HG03378 (cell line): Measurements from ENCODE around the gene STX18.
"Not testable (repeated sequence)": the region's sequence is repeated elsewhere in the genome, so short reads cannot be mapped to it uniquely, and the experiment has no call there.

Source experiments
- ATAC-seq: cut with Tn5 transposase; IDR thresholded peaks from one replicate; pipeline ENCODE4 v1.9.1; 2021; ENCODE audit warnings: mild to moderate bottlenecking, moderate library complexity; ENCODE audit not compliant: unreplicated experiment

Gene STX18

DNA sequence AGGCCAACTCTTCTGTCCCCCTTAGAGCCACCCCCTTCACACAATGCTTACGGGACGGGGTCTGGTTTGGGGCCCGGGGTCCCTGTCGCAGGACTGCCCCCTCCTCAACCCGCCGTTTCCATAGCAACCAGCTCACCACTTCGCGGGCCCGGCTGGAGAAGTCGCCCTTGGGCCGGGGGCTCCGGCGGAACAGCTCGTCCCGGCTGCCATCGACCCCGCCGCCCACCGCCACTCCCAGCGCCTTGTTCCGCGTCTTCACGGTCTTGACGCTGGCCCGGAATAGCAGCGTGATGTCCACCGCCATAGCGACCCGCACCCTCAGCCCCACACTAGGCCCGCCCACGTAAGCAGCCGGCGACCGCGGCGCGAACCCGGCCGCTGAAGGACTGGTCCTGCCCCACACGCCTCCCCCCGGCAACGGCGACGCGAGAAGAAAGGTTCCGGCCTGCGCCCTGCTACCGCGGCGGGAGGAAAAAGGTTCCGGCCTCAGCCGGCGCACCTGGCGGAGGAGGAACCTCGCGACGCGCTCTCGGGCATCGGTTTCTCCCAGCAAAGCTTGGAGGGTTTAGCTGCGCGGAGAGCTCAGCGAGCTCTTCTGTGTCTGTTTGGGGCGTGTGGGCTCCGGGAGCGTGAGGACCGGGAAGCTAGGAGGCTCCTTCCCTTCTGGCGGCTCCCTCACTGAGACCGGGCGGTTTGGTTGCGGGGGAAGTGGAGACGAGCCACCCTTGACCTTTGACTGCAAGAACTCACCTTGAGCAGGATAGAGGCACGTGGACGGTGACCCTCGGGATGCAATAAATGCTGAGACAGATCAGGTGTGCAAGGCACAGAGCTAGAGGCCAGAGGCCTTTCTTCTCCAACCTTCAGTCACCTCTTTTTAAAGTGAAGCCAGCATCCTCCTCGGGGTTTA lies at the start of gene STX18:
TSS of gene STX18 (minus strand) at position 388 of the 910 bp plus-strand sequence. CDS start at position 304, 84 bp downstream.
- ATAC-seq = peak; percentile 65

DNA sequence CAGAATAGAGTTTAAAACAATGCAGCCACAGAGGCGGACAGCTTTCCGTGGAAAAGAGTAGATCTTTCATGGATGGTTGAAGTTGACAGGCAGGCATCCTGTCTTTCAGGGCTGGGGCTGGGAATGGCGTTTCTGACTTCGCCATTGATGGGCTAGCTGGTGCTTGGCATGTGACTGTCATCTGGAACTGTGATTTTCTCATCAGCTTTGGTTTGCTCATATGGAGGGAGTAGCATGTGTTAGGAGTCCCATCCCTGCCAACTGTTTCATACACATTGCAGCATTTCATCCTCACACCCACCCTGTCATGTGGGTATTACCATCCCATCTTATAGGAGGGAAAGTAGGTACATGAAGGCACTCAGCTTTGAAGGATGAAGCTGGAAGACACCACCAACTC lies 49.2 kb upstream of the STX18 start:
- ATAC-seq = no peak

DNA sequence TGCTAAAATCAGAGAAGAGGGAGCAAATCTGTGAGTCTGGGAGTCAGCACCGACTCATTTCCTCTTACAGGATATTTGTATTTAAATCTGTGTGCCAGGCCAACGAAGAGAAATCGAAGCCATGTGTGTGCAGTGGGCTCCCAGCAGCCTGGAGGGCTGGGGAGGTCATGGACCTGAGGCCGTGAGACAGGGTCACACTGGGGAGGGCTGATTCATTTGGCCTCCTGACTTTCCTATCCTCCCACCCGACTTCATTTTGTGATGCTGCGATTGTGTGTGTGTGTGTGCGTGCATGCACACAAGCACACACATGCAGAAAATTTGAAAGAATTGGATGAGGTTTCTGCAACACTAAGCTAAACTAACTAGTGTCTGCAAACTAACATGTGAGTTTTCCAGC lies 48.7 kb upstream of the STX18 start:
- ATAC-seq = no peak

DNA sequence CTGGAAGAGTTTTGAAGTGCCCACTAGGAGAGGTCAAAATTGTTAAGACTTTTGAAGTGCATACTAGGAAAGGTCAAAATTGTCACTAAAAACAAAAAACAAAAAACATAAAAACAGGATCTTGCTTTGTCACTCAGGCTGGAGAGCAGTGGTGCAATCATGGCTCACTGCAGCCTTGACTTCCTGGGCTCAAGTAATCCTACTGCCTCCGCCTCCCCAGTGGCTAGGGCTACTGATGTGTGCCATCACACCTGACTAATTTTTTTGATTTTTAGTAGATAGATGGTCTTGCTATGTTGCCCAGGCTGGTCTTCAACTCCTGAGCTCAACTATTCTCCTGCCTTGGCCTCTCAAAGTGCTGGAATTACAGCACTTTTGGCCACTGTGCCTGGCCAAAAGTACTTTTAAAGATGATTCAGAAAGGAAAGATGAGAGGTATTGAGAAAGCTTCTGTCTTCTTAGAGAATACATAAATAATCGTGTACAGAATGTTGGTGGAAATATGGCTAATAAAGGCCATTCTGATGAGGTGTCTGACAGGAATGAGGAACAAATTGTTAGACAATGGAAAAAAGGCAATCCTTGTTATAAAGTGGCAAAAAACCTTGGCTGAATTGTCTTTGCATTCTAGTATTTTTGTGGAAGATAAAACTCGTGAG lies 43.3 kb upstream of the STX18 start:
- ATAC-seq = no peak

DNA sequence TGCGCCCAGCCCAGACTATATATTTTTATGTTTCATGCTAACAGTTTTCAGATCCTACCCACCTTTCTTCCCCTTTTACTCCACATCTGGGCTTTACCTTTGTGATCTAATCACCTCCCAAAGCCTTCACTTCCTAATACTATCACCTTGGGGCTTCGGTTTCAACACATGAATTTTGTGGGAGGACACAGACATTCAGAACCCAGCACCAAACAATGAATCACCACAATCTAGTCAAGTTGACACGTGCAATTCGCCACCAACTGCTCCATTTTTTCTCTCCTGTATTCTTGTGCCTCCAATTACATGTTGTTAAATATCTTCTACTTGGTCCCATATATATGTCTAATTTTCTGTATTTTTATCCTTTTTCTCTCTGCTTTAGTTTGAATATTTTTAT lies 41.8 kb upstream of the STX18 start:
- no peak for ATAC-seq

DNA sequence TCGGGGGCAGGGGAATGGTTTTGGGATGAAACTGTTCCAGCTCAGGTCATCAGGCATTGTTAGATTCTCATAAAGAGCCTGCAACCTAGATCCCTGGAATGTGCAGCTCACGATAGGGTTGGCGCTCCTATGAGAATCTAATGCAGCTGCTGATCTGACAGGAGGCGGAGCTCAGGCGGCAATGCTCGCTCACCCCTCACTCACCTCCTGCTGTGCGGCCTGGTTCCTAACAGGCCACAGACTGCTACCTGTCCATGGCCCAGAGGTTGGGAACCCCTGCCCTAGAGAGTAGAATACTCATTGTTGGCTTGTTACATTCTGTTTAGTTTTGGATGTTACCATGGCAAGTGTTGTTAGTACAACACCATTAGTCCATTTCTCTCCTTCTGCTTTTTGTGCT lies 40.8 kb upstream of the STX18 start:
- ATAC-seq = no peak

DNA sequence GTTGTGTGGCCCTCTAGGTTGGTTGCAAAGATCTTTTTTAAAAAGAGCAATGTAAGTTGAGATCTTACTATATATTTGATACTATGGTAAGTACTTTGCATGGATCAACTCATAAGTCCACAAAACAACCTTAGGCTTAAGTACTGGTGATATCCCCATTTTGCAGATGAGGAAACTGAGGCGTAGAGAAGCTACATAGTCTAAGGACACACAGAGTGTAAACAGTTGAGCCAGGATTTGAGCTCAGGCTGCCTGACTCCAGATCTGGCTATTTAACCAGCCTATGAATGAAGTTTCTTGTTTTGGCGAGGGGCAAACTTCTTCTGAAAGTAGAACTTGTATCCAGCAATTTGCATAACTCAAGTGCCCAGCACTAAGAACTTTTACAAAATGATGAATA lies 38.6 kb upstream of the STX18 start:
- no peak for ATAC-seq

DNA sequence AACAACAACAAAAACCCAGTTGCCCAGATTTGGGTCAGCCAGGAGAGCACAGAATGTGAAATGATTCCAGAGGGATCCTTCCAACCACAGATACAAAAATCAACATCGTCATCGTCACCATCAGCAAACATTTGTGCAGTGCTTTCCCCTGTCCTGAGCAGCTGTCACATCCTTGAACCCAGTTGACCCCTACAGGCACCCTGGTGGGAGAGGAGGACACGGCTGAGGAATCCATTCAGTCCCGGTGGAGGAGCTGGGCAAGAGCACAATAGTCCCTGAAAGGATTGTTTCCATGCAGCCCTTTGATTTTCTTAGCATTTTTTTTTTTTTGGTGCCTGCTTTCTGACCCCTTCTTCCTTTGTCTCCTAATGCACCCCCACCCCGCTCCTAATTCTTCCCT lies 37.1 kb upstream of the STX18 start:
- ATAC-seq = no peak

DNA sequence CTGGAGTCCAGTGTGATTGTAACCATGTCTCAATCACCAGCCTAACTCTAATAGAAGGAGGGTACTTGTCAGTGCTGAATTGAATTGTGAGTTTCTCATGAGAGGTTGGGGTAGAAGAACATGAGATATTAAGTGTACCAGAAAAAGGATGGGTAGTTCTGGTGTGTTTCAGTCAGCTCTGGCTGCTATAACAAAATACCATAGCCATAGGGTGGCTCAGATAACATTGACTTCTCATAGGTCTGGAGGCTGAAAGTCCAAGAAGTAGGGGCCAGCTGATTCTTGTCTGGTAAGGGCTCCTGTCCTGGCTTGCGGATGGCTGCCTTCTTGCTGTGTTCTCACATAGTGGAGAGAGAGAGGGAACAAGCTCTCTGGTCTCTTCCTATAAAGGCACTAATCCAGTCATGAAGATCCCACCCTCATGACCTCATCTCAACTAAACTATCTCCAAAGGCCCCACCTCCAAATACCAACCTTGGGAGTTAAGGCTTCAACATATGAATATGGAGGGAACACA lies 35.6 kb upstream of the STX18 start:
- ATAC-seq = no peak

DNA sequence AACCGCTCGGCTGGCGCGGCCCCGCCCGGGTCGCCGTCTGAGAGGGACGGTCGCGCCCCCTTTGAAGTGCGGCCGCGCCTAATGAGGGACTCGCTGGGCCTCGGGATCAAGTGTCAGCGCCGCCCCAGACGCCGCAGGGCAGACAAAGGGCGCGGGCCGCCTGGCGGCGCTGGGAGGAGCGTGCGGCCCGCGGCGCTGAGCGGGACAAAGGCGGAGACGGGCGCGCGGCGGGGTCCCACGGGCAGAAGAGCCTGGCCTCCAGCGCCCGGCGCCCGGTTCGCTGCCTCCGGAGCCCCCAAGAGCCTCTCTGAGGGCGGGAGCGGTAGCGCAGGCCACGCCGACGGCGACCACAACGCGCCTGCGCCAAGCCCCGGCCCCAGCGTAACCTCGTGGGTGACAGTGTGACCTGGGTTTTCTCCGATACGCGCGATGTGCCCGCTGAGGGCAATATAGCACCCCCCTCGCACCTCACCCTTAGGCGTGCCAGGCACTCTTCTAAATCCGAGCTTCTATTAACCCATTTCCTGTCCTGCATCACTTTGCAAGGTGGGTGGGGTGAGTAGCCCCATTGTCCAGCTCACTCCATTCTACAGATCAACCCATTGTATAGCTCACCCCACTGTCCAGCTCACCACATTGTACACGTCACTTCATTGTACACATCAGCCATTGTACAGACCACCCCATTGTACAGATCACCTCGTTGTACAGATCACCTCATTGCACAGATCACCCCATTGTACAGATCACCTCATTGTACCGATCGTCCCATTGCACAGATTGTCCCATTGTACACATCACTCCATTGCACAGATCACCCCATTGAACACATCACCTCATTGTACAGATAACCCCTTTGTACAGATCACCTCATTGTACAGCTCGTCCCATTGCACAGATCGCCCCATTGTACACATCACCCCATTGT lies 33.7 kb upstream of the STX18 start:
- ATAC-seq = peak; percentile 67

DNA sequence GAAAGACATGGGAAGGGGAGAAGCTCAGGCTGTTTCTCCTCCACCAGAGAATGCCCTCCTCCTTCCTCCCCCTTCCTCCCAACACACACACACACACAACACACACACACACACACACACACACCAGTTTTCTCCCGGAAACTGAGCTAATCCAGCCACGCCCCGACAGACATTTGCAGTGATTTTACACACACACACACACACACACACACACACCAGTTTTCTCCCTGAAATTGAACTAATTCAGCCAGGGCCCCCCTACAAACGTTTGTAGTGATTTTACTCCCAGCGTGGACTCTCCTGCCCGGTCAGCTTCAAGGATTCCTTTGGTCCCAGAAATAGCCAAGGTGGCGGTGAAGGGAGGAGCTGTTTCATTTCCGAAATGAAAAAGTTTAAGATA lies 32.9 kb upstream of the STX18 start:
- no peak for ATAC-seq

DNA sequence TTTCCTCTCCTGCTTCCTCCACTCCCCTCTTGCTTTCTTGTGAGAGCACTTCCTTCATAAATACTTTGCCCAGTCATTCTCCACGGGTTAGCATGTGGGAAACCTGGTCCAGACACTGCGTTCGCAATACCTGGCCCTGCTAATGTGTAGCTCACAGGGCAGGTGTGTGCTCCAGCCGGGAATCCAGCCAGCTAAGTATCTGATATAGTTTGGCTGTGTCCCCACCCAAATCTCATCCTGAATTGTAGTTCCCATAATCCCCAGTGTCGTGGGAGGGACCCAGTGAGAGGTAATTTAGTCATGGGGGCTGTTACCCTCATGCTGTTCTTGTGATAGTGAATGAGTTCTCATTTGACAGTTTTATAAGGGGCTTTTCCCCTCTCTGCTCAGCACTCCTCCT lies 32.2 kb upstream of the STX18 start:
- no peak for ATAC-seq

DNA sequence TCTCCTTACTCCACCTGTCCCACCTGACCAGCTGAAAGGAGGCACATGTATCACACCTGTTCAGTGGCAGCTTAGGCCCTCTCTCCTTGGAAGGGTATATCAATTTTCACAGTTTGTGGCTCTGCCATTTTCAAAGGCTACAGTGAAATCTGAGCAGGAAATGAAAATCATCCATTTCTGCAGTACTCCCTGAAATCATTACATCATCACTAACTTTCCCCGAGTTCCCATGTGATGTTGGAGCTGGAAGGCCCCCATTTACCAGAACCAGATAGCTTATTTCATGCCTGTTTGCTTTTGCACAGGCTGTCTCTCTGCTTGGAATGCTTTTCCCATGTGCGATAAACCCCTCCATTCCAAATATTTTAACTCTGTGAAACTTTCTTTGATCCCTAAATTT lies 31.0 kb upstream of the STX18 start:
- no peak for ATAC-seq

DNA sequence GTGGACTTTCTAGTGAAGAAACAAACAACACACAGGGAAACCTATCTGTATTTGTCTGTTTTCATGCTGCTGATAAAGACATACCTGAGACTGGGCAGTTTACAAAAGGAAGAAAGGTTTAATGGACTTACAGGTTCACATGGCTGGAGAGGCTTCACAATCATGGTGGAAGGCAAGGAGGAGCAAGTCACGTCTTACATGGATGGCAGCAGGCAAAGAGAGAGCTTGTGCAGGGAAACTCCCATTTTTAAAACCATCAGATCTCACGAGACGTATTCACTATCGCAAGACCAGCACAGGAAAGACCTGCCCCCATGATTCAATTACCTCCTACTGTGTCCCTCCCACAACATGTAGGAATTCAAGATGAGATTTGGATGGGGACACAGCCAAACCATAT lies 28.0 kb upstream of the STX18 start:
- not testable (repeated sequence) for ATAC-seq

DNA sequence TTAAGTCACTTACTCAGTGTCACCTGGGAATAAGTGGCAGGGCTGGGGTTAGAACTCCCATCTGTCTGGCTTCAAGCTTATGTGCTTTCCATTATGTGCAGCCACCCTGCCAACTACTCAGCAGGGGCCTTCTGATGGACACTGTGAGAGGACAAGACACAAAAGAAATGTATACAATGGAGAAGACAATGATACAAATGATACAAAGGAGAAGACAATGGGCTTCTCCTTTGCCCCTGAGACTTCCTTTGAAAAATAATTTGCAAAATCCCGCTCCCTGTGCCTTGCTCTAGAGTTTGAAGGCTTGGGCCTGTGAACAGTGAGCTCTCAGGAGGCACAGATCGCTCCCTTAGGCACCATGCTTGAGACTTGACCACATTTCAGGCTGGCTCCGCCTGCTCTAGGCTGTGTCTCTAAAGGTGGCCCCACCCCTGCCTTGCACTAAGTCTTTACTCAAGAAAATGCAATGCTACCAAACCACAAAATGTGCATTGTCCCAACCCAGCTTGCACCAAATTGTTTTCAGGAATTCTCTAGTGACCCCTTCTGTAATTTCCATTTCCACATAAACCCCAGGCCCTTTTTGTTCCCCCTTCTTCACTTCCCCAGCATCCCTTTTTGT lies 27.1 kb upstream of the STX18 start:
- ATAC-seq = no peak

DNA sequence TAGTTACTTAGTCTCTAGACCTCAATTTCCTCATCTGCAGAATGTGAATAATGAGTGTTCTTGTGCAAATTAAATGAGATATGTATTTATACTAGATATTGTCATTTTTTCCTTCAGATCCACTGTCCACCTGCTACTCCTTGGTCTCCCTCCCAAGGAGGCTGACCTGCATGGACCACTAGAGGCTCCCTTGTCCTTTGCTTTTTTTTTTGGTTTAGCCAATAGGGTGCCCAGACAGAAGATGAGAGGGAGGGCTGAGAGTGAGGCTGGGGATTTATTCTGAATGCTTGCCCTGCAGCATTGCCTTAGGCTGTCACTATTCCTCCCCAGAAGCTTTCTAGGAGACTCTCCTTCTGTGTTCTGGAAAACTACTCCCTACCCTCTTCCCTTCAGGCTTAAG lies 24.5 kb upstream of the STX18 start:
- not testable (repeated sequence) for ATAC-seq

DNA sequence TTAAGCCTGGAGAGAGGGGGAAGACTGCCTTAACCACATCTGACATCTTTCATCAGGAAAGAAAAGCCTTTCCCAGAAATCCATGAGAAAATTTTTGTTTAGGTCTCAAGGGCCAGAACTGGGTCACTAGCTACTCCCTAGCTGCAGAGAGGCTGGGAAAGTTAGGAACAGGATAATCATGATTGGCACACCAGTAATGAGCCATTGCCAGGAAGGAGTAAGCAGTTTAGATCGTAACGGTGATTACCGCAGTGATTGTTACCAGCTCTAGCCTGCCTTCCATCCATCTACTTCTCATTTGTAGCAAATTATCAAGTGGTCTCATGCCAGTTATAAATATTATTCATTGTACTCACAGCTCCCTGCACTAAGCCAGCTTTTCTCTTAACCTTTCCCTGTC lies 22.7 kb upstream of the STX18 start:
- ATAC-seq = no peak

DNA sequence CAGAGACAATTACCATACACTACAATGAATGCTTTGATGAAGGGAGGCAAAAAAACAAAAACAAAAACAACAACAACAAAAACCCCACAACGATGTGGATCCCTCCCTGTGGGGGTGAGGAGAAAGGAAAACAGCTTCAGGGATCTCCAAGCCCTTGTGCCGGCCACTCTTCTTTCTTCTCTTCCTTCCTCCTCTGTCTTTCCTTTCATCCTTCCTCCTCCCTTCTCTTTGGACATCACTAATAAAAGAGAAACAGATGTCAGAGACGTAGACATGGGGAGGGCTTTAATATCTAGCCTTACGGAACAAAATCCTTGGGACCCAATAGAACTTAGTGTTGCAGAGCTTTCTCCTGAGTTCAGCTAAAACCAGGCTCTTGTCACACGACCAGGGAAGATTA lies 18.8 kb upstream of the STX18 start:
- ATAC-seq = no peak

DNA sequence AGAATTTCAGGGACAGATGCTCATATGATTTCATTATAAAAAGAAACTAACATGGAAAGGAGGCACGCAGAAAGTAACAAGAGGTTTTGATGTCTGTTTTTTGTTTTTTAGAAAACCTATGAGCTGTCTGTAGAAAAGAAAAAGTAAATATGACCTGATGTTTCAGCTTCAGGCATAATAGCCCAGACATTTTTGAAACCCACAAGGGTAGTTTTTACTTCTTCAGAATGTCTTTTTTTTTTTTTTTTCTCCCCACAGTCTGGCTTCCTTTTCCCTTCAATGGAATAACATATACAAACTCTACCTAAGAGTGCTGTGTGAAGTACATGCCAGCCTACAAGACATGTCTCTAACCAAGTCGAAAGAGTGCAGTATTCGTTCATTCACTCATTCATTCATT lies 18.3 kb upstream of the STX18 start:
- ATAC-seq = no peak

DNA sequence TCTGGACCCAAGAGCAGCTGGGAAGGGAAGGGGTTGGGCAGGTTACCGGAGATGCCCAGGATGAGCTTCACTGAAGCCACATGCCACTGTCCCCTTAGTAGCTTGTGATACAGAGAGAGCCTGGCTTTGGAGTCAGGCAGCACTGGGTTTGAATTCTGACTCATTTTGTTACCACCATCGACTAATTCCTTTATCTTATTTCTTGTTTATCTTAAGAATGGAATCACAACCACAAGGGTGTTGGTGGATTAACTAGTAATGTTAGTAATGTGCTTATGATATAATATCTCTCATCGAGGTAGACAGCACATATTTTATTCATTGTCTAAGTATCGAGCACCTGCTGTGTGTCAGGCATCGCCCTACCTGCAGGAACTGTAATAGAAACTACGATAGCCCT lies 17.7 kb upstream of the STX18 start:
- no peak for ATAC-seq

DNA sequence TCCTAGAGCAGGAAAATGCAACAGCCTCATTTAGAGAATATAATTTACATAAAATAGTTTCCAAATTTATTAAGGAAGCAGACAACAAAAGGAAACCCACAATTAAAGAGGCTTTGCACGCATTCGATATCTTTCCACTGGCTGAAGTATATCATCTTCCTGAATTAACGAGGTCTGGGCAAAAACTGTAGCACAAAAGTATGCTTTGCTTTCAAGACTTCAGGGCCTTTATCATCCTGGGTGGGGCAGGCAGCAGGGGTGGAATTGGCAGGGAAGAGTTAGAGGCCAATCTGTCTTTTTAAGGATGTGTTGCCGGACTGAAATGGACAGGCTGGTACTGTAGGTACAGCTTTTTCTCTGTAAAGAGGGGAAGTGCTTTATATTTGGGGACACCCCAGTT lies 17.0 kb upstream of the STX18 start:
- no peak for ATAC-seq
